AG04450 (cell line): ENCODE measurements around the gene TSPOAP1. TPM values are rescaled to one million over a fixed set of nuclear protein-coding genes. Genes with fewer than 3 reads are reported as not detected.
"Not testable (repeated sequence)": the region's sequence is repeated elsewhere in the genome, so short reads cannot be mapped to it uniquely, and the experiment has no call there.

Experiments used
- CTCF ChIA-PET: fragments of 300-600, 350-600 bp; formaldehyde crosslinking; extraction: SDS; loops from one replicate; lab custom pipeline; 2022; ENCODE audit warnings: antibody characterized with exemption, inconsistent platforms; lab: Charles Lee
- POLR2A ChIA-PET: fragments of 350-600 bp; formaldehyde crosslinking; extraction: SDS; loops from one replicate; lab custom pipeline; 2021; ENCODE audit warnings: antibody characterized with exemption, inconsistent platforms; lab: Yijun Ruan, JAX
- DNase-seq: peaks from one replicate; pipeline ENCODE4 v3.0.0-alpha.2; 2011; ENCODE audit warnings: low read depth, low spot score
- H3K27ac ChIP-seq: one replicate; pipeline ENCODE4 v1.5.1; 2012; ENCODE audit warnings: low read depth, low read length, control low read depth
- H3K27me3 ChIP-seq: one replicate; pipeline ENCODE4 v1.6.0; 2012; ENCODE audit warnings: low read length; ENCODE audit not compliant: control insufficient read depth, insufficient read depth
- H3K4me3 ChIP-seq: 2 replicates; pipeline ENCODE4 v1.5.1; 2011; ENCODE audit warnings: mild to moderate bottlenecking, low read depth, low read length, control low read depth
- H3K9me3 ChIP-seq: 2 replicates; pipeline ENCODE4 v1.5.1; 2012; ENCODE audit warnings: low read length; ENCODE audit not compliant: control insufficient read depth, insufficient read depth
- polyA plus RNA-seq: library from polyadenylated mRNA; depleted of rRNA; stranded (reverse); fragments of >200 nt; gene quantifications from 2 replicates; pipeline ENCODE4 v1.2.3, GENCODE V29; 2011
- TF ChIP-seq, protein P1 (sequence below): IDR thresholded peaks from 2 replicates; pipeline ENCODE4 v1.5.1; 2011; ENCODE audit warnings: low read depth, low read length, control low read depth, inconsistent platforms

The TSPOAP1 gene
- polyA plus RNA-seq, 1 experiment: 1.7 TPM

DNA sequence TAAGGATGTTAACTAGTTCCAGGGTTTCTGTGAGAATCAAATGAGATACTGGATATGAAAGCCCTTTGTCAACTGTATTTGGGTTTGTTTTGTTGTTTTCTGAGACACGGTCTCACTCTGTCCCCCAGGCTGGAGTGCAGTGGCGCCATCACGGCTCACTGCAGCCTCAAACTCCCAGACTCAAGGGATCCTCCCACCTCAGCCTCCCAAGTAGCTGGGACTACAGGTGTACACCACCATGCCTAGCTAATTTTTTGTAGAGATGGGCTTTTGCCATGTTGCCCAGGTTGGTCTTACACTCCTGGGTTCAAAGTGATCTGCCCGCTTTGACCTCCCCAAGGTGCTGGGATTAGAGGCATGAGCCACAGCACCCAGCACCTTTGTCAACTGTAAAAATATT, 14.5 kb upstream of the TSPOAP1 start:
- H3K27ac ChIP-seq: no peak overlapping the region
- ChIA-PET POLR2A (interaction anchor here (1.1 to 1.9 kb wide), 2 partner anchors 9 to 11 kb away, joined by 3 to 10 read pairs; partner anchors contain the start of gene SUPT4H1), CTCF (interaction anchor here (0.6 kb wide), 1 partner anchor 12 kb away, joined by 3 read pairs; no protein-coding TSS in a partner anchor)
- H3K27me3 ChIP-seq: no peaks in the 10 kb centered on the region
- TF ChIP-seq, protein P1, sequence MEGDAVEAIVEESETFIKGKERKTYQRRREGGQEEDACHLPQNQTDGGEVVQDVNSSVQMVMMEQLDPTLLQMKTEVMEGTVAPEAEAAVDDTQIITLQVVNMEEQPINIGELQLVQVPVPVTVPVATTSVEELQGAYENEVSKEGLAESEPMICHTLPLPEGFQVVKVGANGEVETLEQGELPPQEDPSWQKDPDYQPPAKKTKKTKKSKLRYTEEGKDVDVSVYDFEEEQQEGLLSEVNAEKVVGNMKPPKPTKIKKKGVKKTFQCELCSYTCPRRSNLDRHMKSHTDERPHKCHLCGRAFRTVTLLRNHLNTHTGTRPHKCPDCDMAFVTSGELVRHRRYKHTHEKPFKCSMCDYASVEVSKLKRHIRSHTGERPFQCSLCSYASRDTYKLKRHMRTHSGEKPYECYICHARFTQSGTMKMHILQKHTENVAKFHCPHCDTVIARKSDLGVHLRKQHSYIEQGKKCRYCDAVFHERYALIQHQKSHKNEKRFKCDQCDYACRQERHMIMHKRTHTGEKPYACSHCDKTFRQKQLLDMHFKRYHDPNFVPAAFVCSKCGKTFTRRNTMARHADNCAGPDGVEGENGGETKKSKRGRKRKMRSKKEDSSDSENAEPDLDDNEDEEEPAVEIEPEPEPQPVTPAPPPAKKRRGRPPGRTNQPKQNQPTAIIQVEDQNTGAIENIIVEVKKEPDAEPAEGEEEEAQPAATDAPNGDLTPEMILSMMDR: no peak
- H3K4me3 ChIP-seq: no peak overlapping the region
- no peaks in the 10 kb centered on the region for H3K9me3 ChIP-seq
- DNase-seq: no peak

DNA sequence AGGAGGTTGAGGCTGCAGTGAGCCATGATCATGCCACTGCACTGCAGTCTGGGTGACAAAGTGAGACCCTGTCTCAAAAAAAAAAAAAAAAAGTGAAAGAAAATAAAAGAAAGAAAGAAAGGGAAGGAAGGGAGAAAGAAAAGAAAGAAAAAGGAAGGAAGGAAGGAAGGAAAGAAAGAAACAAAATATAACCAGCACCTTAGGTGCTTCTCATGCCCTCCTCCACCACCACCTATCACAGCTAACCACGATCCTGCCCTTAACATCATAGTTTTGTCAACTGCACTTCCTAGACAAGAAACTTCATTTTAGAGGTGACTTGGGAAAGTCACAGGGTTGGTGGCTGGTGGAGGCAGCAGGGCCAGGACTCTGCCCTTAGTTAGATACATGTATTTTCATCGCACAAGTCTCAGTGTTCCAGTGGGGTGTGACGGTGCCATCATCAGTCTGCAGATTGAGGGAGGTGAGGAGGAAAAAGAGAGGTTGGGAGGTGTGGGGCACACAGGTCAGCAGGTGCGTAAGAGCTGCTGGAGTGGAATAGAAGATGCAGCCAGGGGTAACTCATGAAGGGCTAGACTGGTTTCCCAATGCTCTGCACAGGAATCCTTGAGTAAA, 13.4 kb upstream of the TSPOAP1 start:
- ChIA-PET CTCF (interaction anchor here (2.4 to 2.8 kb wide), 2 partner anchors 25 to 92 kb away, joined by 6 to 13 read pairs; no protein-coding TSS in a partner anchor), POLR2A (interaction anchor here (0.8 to 1.1 kb wide), 2 partner anchors 10 kb away, joined by 3 read pairs; partner anchors contain the start of gene SUPT4H1)
- TF ChIP-seq, protein P1: no peak
- H3K9me3 ChIP-seq: no peaks in the 10 kb centered on the region
- H3K27me3 ChIP-seq: no peaks in the 10 kb centered on the region
- no peak overlapping the region for H3K4me3 ChIP-seq
- no peak overlapping the region for H3K27ac ChIP-seq
- no peak for DNase-seq

DNA sequence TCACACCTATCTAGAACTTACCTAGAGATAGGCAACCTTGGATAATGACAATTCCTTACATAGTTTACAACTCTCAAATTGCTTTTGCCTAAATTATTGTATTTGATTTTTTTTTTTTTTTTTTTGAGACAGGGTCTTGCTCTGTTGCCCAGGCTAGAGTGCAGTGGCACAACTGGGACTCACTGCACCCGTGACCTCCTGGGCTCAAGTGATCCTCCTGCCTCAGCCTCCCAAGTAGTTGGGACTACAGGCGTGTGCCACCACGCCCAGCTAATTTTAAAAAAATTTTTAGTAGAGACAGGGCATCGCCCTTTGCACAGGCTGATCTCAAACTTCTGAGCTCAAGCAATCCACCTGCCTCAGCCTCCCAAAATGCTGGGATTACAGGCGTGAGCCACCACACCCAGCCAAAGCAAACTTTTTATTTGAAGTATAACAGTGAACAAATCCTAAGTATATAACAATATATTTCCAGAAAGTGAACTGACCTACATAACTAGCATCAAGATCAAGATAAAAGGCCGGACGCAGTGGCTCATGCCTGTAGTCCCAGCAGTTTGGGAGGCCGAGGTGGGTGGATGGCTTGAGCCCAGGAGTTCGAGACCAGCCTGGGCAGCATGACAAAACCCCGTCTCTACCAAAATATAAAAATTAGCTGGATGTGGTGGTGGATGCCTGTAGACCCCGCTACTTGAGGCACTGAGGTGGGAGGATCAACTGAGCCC, 12.7 kb upstream of the TSPOAP1 start:
- DNase-seq: not testable (repeated sequence)

DNA sequence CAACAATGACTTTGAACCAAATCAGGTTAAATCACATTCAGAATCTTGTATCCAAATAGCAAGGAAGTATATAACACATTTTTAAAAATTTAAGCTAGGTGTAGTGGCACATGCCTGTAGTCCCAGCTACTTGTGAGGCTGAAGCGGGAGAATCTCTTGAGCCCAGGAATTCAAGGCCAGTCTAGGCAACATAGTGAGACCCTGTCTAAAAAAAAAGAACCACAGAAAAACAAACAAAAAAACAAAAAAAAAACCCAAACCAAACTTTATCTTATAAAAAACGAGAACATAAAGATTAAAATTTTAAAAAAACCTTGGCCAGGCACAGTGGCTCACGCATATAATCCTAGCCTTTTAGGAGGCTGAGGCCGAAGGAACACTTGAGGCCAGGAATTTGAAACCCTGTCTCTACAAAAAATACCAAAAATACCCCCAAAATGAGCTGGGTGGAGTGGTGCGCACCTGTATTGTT, 11.8 kb upstream of the TSPOAP1 start:
- ChIA-PET CTCF (interaction anchor here (0.6 to 2.8 kb wide), 5 partner anchors 19 to 695 kb away, joined by 3 to 13 read pairs (median 3); no protein-coding TSS in a partner anchor), POLR2A (interaction anchor here (4.8 kb wide), 1 partner anchor 12 kb away, joined by 68 read pairs; the partner anchor contains the start of gene SUPT4H1)
- H3K27me3 ChIP-seq: no peaks in the 10 kb centered on the region
- no peaks in the 10 kb centered on the region for H3K9me3 ChIP-seq
- H3K27ac ChIP-seq: no peak overlapping the region
- no peak for DNase-seq
- no peak overlapping the region for H3K4me3 ChIP-seq
- TF ChIP-seq, protein P1: no peak

More for the DNA sequence above, 12.7 kb upstream of the TSPOAP1 start:
- H3K4me3 ChIP-seq, H3K9me3 ChIP-seq, H3K27ac ChIP-seq, POLR2A ChIA-PET, H3K27me3 ChIP-seq: not testable (repeated sequence)
- CTCF ChIA-PET: interaction anchor here (2.4 to 2.8 kb wide), 2 partner anchors 24 to 92 kb away, joined by 6 to 13 read pairs; no protein-coding TSS in a partner anchor

DNA sequence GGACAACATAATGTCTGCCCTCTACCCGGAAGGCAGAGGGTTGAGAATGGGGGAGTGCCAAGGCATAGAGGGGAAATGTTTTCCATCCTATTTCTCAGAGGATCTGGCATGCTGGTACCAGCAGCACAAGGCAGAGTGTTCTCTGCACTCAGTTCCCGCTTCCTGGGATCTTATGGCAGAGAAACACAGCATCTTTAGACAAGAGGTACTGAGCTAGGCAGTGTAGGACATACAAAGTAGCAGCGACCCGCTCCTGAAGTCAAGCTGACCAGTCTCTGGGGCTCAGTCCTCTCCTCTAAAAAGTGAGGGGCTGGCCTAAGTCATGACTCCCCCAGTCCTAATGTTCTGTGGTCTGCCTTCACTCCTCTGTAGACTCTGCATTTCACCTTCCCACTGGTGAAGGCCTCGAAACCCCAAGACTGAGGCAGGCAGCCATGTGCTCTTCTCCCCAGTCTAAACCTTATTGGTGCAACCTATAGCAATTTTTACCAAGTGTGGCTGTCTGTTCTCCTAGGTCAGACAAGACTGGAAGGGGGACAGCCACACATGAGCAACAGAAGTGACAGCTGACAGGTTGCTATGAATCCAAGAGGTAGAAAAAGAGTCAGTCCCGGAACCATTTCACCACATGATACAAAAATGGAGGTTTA, 11.3 kb upstream of the TSPOAP1 start:
- Histone ChIP-seq H3K27ac (peak overlapping the region; percentile 100), H3K27me3 (no peaks in the 10 kb centered on the region), H3K4me3 (peak overlapping the region; percentile 62), H3K9me3 (no peaks in the 10 kb centered on the region)
- POLR2A ChIA-PET: interaction anchor here (4.8 kb wide), 1 partner anchor 13 kb away, joined by 68 read pairs; the partner anchor contains the start of gene SUPT4H1
- CTCF ChIA-PET: interaction anchor here (0.9 to 2.8 kb wide), 3 partner anchors 19 to 90 kb away, joined by 3 to 13 read pairs (median 6); no protein-coding TSS in a partner anchor
- TF ChIP-seq, protein P1: no peak
- DNase-seq: no peak
